HG02938 (cell line): ENCODE results near the gene NAAA.
"Not testable (repeated sequence)": the region's sequence is repeated elsewhere in the genome, so short reads cannot be mapped to it uniquely, and the experiment has no call there.

ENCODE experiments used
- ATAC-seq: cut with Tn5 transposase; IDR thresholded peaks from one replicate; pipeline ENCODE4 v1.9.1; 2021; ENCODE audit warnings: mild to moderate bottlenecking, moderate library complexity; ENCODE audit not compliant: unreplicated experiment

The NAAA gene

DNA sequence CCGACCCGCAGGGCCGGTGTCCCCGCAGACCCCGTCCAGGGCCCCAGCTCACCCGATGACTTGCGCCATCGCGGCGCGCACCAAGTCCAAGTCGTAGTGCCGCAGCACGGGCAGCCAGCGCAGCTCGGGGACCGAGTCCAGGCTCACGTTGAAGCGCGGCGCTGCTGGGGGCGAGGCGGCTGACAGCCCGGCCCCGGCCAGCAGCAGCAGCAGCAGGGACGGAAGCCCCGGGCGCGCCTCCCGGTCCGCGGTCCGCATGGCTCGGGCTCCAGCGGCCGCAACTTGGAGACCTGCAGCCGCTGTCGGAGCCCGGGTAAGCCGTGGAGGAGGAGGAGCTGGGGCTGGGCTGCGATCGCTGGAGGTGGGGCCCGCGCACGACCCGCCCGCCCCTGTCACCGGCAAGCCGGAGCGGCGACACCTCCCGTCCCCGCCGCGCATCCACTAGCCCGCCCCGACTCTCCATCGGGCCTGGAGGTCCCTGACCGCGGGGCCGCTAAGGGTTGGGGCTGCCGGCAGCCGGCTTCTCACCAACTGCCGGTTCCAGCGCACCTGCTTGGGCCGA is at the start of gene NAAA:
NAAA (minus strand) TSS at position 322 of the 562 bp plus-strand sequence; CDS start at position 258, 64 bp downstream.
- peak; percentile 71 for ATAC-seq

DNA sequence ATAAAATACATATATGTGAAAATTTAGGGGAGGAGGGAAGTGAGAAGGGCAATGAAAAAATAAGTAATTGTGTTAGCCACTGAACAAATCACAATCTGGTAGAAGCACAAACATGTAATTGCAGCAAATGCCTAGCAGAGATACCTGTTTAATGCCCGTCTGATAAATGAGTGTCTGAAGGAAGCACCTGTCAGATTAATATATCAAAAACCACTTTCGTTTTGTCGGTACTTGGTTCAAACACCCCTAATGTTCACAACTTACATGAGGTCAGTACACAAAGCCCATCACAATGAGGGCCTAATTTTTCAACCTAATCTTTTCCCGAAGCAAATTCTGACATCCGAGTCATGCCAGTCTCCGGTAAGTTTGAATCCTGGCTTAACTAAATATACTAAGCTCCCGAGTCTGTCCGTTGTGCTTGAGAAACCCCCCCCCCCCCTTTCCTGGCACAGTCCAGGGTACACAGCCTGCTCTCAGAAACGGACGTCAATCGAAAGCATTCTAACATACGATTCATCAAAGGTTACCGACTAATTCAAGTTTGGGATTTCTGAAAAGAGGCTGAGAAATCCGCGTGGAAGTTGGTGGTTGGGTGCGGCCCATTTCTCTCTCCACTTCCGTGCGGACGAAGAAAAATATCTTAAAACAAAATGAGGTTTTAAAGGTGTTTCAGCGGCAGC is 49.2 kb upstream of the NAAA start:
- ATAC-seq = no peak

DNA sequence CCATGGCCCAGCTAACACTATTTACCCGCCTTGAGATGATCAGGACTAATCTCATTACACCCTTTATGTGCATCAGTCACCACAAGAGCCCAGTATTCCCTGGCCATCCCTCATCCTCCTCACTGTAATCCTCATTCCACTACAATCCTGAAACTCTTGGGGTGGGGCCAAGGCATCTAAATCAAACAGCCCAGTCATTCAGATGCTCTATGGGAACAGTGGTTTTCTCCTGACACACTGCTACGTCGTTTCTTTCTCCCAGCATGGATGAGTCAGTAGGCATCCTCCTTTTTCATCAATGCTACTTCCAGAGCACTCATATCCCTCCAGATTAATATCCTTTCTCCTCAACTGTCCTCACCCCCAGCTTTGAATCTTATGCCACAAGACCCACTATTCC is 44.3 kb upstream of the NAAA start:
- ATAC-seq = no peak

DNA sequence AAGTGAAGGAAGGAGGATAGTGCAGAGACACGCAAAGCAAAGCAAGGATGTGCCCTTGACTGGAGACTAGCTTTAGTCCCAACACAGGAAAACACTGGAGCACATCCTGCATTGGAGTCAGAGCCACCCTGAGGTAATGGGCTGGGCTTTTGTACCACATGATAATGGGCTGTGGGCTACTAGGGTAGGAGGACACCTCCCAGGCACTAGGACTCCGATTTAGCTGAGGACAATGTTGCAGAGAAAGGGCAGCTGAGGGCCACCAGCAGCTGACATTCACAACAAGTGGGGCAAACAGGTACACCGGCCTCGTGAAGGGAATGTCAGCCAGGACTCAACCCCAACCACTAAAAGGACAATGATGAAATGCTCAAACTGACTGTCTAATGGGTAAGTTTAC is 39.8 kb upstream of the NAAA start:
- ATAC-seq = no peak

DNA sequence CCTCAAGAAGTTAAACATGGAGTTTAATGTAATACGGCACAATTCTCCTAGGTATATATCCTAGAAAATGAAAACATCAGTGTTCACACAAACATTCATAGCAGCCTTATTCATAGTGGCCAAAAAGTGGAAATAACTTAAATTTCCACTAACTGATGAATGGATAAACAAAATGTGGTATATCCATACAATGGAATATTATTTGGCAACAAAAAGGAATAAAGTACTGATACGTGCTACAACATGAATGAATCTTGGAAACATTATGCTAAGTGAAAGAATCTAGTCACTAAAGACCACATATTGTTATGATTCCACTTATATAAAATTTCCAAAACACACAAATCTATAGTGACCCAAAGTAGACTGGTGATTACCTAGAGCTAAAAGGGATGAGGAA is 35.4 kb upstream of the NAAA start:
- no peak for ATAC-seq

DNA sequence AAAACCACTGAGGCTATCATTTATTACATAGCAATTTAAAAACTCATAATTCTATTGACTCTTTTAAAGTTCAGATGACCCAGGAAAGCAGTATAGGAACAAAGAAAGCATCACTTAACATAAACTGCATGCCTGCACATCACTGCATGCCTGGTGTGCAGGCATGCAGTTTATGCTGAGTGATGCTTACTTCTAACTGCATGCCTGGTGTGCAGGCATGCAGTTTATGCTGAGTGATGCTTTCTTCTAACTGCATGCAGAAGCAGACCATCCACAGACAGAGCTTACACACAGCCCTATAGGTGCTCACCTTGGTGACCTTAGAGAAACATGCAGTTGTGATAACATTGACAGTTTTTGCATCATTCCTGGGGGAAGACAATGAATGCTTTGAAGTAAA is 33.0 kb upstream of the NAAA start:
- no peak for ATAC-seq

DNA sequence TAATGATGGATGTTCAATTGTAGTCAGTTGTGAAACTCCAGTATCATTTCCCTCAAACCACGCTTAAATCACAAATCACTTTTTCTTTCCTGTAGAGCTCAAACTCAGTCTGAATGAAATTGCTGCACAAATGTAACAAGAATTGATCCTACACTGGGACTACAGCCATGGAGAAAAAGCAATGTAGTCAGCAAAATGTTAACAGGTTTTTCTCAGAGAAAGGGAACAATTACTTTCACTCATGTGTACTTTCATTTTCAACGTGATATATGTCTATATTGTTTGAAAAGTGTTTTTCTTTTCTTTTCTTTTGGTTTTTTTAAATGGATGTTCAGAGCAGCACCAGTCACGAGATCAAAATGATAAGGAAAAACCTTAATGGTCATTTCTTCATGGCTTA is 27.3 kb upstream of the NAAA start:
- ATAC-seq = no peak

DNA sequence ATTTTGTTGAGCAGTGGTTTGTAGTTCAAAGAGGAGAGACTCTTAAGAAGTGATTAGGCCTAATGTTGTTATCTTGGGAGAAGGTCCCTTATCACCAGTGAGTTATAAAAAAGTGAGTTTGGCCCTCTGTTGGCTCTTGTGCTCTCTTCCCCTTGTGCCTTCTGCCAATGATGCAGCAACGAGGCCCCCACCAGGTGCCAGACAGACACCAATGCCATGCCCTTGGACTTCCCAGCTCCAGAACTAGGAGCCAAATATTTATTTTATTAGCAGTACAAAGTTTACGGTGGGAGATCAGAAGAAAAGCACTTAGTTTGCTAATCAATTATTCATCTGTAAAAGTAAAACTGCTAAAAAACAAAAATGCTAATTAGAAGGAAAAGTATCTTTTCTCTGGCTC is 22.7 kb upstream of the NAAA start:
- ATAC-seq = no peak

DNA sequence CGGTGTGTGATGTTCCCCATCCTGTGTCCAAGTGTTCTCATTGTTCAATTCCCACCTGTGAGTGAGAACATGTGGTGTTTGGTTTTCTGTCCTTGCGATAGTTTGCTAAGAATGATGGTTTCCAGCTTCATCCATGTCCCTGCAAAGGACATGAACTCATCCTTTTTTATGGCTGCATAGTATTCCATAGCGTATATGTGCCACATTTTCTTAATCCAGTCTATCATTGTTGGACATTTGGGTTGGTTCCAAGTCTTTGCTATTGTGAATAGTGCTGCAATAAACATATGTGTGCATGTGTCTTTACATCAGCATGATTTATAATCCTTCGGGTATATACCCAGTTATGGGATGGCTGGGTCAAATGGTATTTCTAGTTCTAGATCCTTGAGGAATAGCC is 21.3 kb upstream of the NAAA start:
- not testable (repeated sequence) for ATAC-seq

DNA sequence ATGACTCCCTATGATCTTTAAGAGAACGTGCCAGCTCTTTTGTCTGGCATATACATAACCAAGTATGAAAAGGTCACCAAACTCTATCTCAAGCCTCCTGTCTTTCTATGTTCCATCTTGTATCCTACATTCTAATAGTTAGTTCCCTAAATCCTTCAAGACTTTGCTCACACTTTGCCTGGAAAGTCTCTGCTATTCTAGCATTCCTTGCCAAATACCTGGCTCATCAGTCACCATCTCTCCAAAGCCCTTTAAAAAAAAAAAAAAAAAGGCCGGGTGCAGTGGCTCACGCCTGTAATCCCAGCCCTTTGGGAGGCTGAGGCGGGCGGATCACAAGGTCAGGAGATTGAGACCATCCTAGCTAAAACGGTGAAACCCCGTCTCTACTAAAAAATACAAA is 17.7 kb upstream of the NAAA start:
- ATAC-seq = not testable (repeated sequence)

DNA sequence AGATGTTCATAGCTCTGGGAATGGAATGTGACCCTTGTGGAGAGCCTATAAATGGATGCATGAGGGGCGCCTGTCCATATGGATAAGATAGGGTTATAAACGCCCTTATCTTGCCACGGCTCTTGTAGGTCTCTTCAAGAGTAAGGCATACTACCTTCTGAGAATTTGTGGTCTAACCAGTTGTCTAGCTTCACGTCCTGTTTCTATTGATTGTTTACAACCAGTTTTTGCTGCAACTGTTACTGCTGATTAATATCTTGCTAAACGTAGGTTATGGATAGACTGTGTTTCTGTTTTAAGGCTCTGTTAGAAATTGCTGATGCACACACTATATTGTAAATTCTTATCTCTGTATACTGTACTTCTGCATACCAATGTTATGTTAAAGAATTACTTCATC is 14.0 kb upstream of the NAAA start:
- ATAC-seq = not testable (repeated sequence)

DNA sequence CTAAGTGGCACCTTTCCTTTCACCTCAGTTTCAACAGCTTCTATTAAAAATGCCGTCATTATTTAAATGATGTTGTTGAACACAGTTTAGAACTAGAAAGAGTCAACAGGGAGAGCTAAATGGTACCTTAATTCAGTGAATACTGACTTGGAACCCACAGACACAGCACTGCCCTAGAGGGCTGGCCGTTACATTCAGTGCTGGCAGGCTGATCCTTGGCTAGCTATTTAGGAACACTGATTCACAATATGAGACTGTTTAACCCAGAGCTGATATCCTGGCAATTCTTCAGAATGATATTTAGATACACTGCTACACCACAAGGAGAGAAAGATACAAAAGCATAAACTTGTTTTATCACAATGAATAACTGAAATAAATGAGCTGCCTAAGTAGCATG is 12.7 kb upstream of the NAAA start:
- ATAC-seq = no peak

DNA sequence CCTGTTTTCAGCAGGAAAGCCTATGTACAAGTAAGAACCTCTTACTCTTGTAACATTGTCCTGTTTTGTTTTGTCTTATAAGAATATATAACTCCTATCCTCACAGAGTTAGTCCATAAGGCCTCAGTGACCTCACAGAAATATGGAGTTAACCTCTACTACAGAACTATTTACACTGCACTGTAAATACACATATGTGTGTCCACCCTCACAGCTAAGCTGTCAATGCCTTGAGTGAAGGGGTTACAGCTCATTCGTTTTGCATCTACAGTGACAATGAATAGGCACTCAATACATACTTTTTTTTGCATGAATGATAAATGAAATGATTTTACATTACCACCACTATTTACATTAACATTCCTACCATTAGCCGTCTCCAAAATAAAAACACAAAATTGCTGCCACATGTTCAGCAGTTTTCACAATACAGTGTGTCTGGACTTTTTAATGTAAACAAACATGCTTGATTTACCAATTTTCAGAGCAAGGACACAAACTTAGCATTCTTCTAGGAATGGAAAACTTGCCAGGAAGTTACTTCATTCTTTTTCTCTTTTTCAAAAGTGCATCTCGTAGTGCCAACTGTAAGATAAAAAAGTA is 9.5 kb upstream of the NAAA start:
- ATAC-seq = no peak

DNA sequence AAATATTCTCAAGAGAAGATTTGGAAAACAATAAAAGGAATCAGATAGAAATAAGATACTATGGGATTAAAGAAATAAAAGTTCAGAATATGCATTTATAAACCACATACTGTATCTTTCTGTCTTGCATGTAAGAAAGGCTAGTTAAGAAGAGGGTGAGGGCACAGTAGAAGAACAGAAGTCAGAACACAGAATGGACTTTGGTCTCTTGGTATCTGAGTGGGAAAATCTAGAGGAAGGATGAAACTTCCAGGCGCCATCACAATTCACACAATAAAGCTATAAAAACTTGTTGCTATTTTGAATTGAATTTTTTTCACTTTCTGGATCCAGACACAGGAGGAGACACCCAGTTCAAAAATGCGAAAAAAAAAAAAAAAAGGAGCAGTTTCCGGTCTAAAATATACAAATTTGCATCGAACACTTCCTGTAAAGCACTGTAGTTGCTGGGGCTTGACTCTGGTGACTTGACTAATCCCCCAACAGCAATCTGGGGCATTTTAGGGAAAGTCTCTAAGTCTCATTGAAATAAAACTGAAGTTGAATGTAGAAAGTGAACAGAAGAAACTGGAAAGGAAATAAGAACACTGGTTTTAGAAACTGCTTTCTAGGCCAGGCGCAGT is 8.1 kb upstream of the NAAA start:
- peak; percentile 85 for ATAC-seq

DNA sequence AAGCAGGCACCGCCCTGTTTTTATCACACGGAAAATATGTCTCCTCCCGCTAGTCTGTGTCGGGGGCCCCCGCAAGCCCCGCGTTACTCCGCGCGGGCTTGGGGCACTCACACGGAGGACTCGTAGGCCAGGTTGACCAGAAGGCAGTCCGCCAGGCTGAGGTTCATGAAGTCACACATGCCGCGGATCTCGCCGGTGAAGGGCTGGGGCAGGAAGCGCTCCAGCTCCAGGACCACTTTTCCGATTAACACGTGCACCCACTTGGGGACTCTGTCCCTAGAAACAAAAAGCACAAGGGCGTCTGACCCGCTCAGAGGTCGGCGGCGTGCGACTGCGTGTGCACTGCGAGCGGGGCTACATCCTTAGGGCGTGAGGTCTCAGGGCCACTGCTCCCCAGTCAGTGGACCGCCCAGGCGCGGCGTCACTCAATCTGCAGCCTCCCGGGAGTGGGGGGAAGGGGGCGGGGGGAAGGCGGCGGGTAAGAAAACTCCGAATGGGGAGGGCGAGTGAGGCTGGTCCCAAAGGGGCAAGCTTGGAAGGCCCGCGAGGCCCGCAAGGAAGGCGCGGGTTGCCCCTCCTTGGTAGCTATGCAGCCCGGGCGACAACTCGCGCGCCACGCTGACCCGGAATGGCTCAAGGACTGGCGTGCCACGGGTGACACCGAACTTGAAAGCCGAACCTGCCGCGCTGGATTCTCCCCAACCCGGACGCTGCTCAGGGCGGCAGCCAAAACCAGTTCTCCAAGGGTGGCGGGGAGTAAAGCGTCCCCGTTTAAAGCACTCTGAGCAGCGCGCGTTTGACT is 722 bp downstream of the NAAA start:
- ATAC-seq = peak; percentile 51

DNA sequence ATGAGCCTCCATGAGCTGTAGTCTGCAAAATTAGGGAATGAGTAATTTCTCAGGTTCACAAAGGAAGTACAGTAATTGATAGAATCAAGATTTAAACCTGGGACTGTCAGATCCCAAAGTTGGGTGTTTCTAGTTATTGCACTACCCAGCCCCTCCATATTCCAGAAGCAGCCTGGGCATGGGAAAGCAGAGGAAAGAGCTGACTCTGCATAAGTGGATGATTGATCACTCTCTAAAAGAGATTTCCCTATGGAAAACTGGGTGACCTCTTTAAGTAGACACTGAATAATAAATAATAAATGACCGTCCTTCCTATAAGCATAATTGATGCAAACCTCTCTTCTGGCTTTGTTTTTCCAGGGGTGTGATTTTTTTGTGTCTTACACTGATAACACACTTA is 5.2 kb downstream of the NAAA start:
- no peak for ATAC-seq

DNA sequence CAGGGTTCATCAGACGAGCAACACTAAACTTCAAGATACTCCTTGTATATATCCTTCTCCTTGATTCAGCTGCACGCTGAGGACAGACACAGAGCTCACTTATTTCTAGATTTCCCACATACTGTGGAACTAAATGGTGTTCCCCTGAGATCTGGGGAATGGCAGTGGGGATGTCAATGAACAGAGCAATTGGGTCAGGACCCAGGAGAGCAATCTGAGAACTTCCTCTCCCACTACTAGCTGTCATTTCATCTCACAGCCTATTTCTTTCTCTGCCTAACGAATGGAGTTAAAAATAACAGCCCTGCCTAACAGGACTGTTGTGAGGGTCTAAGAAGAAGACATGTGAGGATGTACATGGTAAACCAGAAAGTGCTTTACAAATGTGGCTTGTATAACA is 10.7 kb downstream of the NAAA start:
- no peak for ATAC-seq

DNA sequence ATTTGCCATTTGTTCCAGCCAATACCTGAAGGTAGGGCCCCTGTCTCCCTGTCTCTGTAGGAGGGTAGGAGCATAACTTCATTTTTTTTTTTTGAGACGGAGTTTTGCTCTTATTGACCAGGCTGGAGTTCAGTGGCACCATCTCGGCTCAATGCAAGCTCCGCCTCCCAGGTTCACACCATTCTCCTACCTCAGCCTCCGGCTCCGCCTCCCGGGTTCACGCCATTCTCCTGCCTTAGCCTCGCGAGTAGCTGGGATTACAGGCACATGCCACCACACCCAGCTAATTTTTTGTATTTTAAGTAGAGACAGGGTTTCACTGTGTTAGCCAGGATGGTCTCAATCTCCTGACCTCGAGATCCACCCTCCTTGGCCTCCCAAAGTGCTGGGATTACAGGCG is 15.9 kb downstream of the NAAA start:
- not testable (repeated sequence) for ATAC-seq

DNA sequence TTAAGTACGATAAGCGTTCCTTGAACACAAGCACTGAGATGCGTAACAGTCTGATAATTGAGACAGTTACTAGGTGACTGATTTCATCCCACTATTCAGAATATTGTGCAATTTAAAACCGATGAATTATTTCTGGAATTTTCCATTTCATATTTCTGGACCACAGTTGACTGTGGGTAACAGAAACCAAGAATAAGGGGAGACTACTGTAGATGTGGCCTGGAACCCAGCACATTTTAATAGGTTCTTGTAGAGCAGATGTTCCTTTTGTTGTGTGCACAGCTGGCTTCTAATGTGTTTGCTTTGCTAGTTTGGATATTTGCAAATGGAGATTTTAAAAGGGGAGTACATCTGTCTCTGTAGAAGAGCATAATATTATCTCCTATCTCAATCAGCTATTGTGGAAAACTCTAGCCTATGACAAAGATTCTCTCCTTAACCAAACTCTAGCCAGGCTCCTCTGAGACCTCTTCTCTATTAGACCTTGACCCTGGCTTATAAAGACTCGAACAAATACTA is 16.4 kb downstream of the NAAA start:
- no peak for ATAC-seq

DNA sequence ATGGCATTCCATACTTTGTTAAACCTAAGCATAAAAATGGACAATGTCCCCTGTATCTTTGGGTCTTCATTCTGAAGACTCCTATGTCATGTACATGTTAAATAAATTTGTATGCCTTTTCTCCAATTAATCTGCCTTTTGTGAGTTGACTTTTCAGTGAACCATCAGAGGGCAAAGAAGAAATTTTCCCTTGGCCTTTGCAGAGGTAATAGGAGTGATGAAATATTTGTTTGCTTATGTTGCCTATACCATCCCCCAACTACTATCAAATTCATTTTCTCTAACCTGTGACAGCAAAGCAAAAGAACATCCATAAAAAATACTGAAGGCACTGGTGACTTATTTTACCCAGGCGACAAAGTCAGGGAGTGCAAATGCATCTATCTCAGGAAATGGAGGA is 18.2 kb downstream of the NAAA start:
- ATAC-seq = no peak

DNA sequence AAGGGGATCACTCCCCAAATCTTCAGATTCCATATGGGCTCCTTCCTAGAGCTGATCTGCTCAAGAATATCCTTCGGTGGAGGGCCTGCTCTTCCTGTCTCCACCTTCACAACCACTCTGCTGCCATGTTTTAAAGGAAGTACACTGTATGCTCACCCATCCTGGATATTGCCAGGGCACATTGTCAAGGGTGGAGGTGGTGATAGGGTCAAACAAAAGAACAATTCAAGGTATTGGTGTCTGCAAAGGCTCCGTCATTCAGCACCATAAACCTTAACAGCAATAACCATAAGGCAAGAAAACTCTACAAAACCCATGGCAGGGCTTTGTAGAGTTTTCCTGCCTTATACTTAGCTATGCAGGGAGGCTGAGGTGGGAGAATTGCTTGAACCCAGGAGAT is 18.9 kb downstream of the NAAA start:
- ATAC-seq = no peak
